ENCODE results near the gene E2F7. TPM values are rescaled to one million over a fixed set of nuclear protein-coding genes. Genes with fewer than 3 reads are reported as not detected.

E2F7 gene
- total and polyA plus RNA-seq, 2 of the 8 experiments (the other 6 are each of a cell fraction or from before 2014, with no cell fraction given), result 8.8 to 18.5 TPM

DNA sequence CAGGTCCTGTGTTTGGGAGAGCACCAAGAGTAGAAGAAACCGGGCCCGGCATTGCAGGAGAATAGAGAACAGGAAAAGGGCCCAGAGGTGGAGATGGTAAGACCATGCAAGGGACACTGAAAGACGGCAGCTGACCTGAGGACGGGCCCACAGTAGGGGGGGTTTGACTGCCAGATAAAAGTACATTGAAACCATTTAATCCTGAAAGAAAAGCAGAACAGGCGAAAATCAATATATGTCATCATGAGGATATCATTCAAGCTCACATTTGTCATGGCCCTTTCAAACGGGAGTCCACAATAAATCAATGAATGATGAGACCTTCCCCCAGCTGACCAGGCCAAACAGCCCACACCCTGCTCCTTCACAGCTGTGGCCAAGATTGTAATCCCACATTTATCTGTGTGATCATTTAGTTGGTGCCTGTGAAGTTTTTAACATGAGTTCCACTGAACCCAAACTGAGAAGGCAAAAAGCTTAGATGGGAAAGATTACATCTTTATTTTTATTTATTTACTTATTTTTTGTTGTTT lies 39.5 kb downstream of the E2F7 start (continued):
- no peak for TF ChIP-seq CHD7 (IDR thresholded peaks at IDR 0.05; ENCODE audit: insufficient replicate concordance, low read length)
- TF ChIP-seq POLR2AphosphoS5 (IDR thresholded peaks at IDR 0.05; ENCODE audit: low read depth, low read length), result no peak
- no peak for TF ChIP-seq RXRA (IDR thresholded peaks at IDR 0.05; ENCODE audit: insufficient read depth, low read depth, low read length)
- TF ChIP-seq MAFK (IDR thresholded peaks at IDR 0.05; ENCODE audit: low read depth, low read length), result no peak
- TF ChIP-seq GABPA (IDR thresholded peaks at IDR 0.05; ENCODE audit: borderline replicate concordance, insufficient read depth, low read length), result no peak
- no peak for TF ChIP-seq SP1 (IDR thresholded peaks at IDR 0.05; ENCODE audit: low read depth, low read length)
- no peak for TF ChIP-seq KDM1A (IDR thresholded peaks at IDR 0.05; ENCODE audit: borderline replicate concordance, low read length)
- no peak for TF ChIP-seq CBX5 (IDR thresholded peaks at IDR 0.05; ENCODE audit: low read depth, low read length)
- TF ChIP-seq, protein P1, sequence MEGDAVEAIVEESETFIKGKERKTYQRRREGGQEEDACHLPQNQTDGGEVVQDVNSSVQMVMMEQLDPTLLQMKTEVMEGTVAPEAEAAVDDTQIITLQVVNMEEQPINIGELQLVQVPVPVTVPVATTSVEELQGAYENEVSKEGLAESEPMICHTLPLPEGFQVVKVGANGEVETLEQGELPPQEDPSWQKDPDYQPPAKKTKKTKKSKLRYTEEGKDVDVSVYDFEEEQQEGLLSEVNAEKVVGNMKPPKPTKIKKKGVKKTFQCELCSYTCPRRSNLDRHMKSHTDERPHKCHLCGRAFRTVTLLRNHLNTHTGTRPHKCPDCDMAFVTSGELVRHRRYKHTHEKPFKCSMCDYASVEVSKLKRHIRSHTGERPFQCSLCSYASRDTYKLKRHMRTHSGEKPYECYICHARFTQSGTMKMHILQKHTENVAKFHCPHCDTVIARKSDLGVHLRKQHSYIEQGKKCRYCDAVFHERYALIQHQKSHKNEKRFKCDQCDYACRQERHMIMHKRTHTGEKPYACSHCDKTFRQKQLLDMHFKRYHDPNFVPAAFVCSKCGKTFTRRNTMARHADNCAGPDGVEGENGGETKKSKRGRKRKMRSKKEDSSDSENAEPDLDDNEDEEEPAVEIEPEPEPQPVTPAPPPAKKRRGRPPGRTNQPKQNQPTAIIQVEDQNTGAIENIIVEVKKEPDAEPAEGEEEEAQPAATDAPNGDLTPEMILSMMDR (IDR thresholded peaks at IDR 0.05; ENCODE audit: control extremely low read depth in 1 of 3, insufficient read depth in 1 of 3, low read depth in 1 of 3, low read length in 3 of 3), result no peak

All from H1 (cell line).